HepG2 (cell line): ENCODE data around the gene NDRG2. TPM values are rescaled to one million over a fixed set of nuclear protein-coding genes. Genes with fewer than 3 reads are reported as not detected.

Source experiments
- FOXA1 ChIP-seq, 2 experiments: fragments of 450-650 bp in 1 of 2; sonication (generic) in 1 of 2; formaldehyde crosslinking in 1 of 2; IDR thresholded peaks; 2 replicates each; pipeline versions ENCODE4 v1.4.0 to v1.6.1; 2016 to 2020; ENCODE audit warnings: missing genetic modification reagents in 1 of 2
- GATA4 ChIP-seq: sonication (generic); IDR thresholded peaks from 2 replicates; pipeline ENCODE4 v1.6.1; 2016; ENCODE audit warnings: antibody characterized with exemption, low read depth, borderline replicate concordance
- GATAD1 ChIP-seq: IDR thresholded peaks from 2 replicates; pipeline ENCODE4 v1.6.1; 2016; ENCODE audit warnings: missing genetic modification reagents, missing compliant biosample characterization
- HHEX ChIP-seq: IDR thresholded peaks from 2 replicates; pipeline ENCODE4 v1.6.1; 2016; ENCODE audit warnings: control low read depth
- ISL2 ChIP-seq: sonication (generic); formaldehyde crosslinking; IDR thresholded peaks from 2 replicates; pipeline ENCODE4 v1.5.0; 2020; ENCODE audit warnings: missing genetic modification reagents
- NR2F1 ChIP-seq, 2 experiments: fragments of 450-650 bp in 1 of 2; formaldehyde crosslinking in 1 of 2; IDR thresholded peaks; 2 replicates each; pipeline versions ENCODE4 v1.5.0 to v1.6.1; 2016 to 2020; ENCODE audit warnings: mild to moderate bottlenecking in 1 of 2, missing compliant biosample characterization in 1 of 2, missing genetic modification reagents in 1 of 2, moderate library complexity in 1 of 2
- PBX2 ChIP-seq: IDR thresholded peaks from 2 replicates; pipeline ENCODE4 v1.6.1; 2016; ENCODE audit warnings: control low read depth
- SIN3B ChIP-seq: fragments of 150-350 bp; IDR thresholded peaks from 2 replicates; pipeline ENCODE4 v1.6.1; 2014; ENCODE audit warnings: low read length
- SIX1 ChIP-seq: sonication (generic); formaldehyde crosslinking; IDR thresholded peaks from 2 replicates; pipeline ENCODE4 v1.4.0; 2020; ENCODE audit warnings: missing genetic modification reagents, borderline replicate concordance
- SMC3 ChIP-seq: IDR thresholded peaks from 2 replicates; pipeline ENCODE4 v1.6.1; 2011; ENCODE audit warnings: low read length, improper control_type of control experiment
- SNAPC2 ChIP-seq: sonication (generic); formaldehyde crosslinking; IDR thresholded peaks from 2 replicates; pipeline ENCODE4 v1.8.1; 2022; ENCODE audit warnings: mild to moderate bottlenecking, missing genetic modification reagents
- SOX6 ChIP-seq, 2 experiments: fragments of 450-650 bp in 1 of 2; sonication (generic) in 1 of 2; formaldehyde crosslinking in 1 of 2; IDR thresholded peaks; 2 replicates each; pipeline versions ENCODE4 v1.4.0 to v1.6.1; 2017 to 2020; ENCODE audit warnings: antibody characterized with exemption in 1 of 2, mild to moderate bottlenecking in 1 of 2, missing genetic modification reagents in 1 of 2
- STAG1 ChIP-seq: sonication (generic); formaldehyde crosslinking; IDR thresholded peaks from 2 replicates; pipeline ENCODE4 v1.4.0; 2020; ENCODE audit warnings: missing genetic modification reagents
- ZBTB1 ChIP-seq: sonication (generic); formaldehyde crosslinking; IDR thresholded peaks from 2 replicates; pipeline ENCODE4 v1.4.0; 2020; ENCODE audit warnings: missing genetic modification reagents, borderline replicate concordance
- ZBTB33 ChIP-seq: sonication (generic); formaldehyde crosslinking; IDR thresholded peaks from 2 replicates; pipeline ENCODE4 v1.4.0; 2020; ENCODE audit warnings: missing genetic modification reagents
- ZC3H4 ChIP-seq: sonication (generic); formaldehyde crosslinking; IDR thresholded peaks from 2 replicates; pipeline ENCODE4 v1.4.0; 2020; ENCODE audit warnings: missing genetic modification reagents, borderline replicate concordance
- ZNF281 ChIP-seq: sonication (generic); formaldehyde crosslinking; IDR thresholded peaks from 2 replicates; pipeline ENCODE4 v1.4.0; 2020; ENCODE audit warnings: missing genetic modification reagents, borderline replicate concordance
- ZNF597 ChIP-seq: sonication (generic); formaldehyde crosslinking; IDR thresholded peaks from 2 replicates; pipeline ENCODE4 v1.5.0; 2020; ENCODE audit warnings: missing genetic modification reagents
- ZNF672 ChIP-seq: sonication (generic); formaldehyde crosslinking; IDR thresholded peaks from 2 replicates; pipeline ENCODE4 v1.8.1; 2022; ENCODE audit warnings: missing genetic modification reagents
- ZNF775 ChIP-seq: sonication (generic); formaldehyde crosslinking; IDR thresholded peaks from 2 replicates; pipeline ENCODE4 v1.4.0; 2020; ENCODE audit warnings: missing genetic modification reagents, mild to moderate bottlenecking, moderate library complexity, borderline replicate concordance
- ZXDC ChIP-seq: sonication (generic); formaldehyde crosslinking; IDR thresholded peaks from 2 replicates; pipeline ENCODE4 v1.5.0; 2020; ENCODE audit warnings: mild to moderate bottlenecking, missing genetic modification reagents
- polyA plus RNA-seq, 8 experiments: library from polyadenylated mRNA; depleted of rRNA in 3 of 8; stranded (reverse) in 7 of 8; unstranded in 1 of 8; fragments of >200 nt; fragmentation: Illumina TruSeq in 4 of 8; extraction: Trizol in 4 of 8; gene quantifications; 2 replicates each; pipeline versions ENCODE4 v1.2.1 to v1.2.3, GENCODE V29; 2011 to 2016; ENCODE audit warnings: low read depth in 4 of 8, missing spikeins in 1 of 8, mixed read lengths in 1 of 8; ENCODE audit not compliant: insufficient read depth in 1 of 8
- total RNA-seq, 5 experiments: library from RNA; depleted of rRNA; stranded (reverse); fragments of >200 nt; fragmentation: Illumina TruSeq; extraction: Trizol; gene quantifications; 2 replicates each; pipeline ENCODE4 v1.2.3, GENCODE V29; 2016; ENCODE audit warnings: low read depth in 1 of 5

The NDRG2 gene
- total and polyA plus RNA-seq, 2 of the 13 experiments (the other 11 are each of a cell fraction or from before 2014, with no cell fraction given), result 27.2 to 189 TPM

- no peak for TF ChIP-seq ZNF597
- peak; percentile 100 for TF ChIP-seq SMC3
- peak; percentile 57 for TF ChIP-seq GATAD1 (CRISPR knock-in tag)
- TF ChIP-seq ZNF775 (CRISPR knock-in tag), result no peak
- peak; percentile 82 for TF ChIP-seq PBX2 (CRISPR knock-in tag)
- TF ChIP-seq ZNF672 (CRISPR knock-in tag), result no peak
- TF ChIP-seq STAG1, result peak; percentile 99
- TF ChIP-seq SIX1 (CRISPR knock-in tag), result peak; percentile 38; the same call in 1 of the 2 replicates
- no peak for TF ChIP-seq FOXA1 (IDR thresholded peaks at IDR 0.05)
- peak; percentile 46 for TF ChIP-seq FOXA1 (CRISPR knock-in tag; IDR thresholded peaks at IDR 0.05)
- no peak for TF ChIP-seq GATA4
- no peak for TF ChIP-seq SOX6 (IDR thresholded peaks at IDR 0.05)
- no peak for TF ChIP-seq SOX6 (CRISPR knock-in tag; IDR thresholded peaks at IDR 0.05)
- no peak; the same call in 1 of the 2 replicates for TF ChIP-seq ZNF281
- TF ChIP-seq ZXDC (CRISPR knock-in tag), result no peak
- TF ChIP-seq ZC3H4, result peak; percentile 14; the same call in 1 of the 2 replicates
- TF ChIP-seq ISL2, result no peak
- no peak for TF ChIP-seq NR2F1 (CRISPR knock-in tag; IDR thresholded peaks at IDR 0.05)
- TF ChIP-seq SIN3B, result peak; percentile 68; the same call in 1 of the 2 replicates
- TF ChIP-seq ZBTB33 (CRISPR knock-in tag), result peak; percentile 81
- peak; percentile 50; the same call in 1 of the 2 replicates for TF ChIP-seq HHEX (CRISPR knock-in tag)
- no peak for TF ChIP-seq SNAPC2 (CRISPR knock-in tag)
- no peak for TF ChIP-seq ZBTB1 (CRISPR knock-in tag)
These were observed 10.1 kb downstream of the NDRG2 start (continued) for GRCh38 chr14:21014761-21015190.
